Tibial artery (tissue), 4 donors: ENCODE measurements around the gene CPXM1.

Experiments used
- DNase-seq, 2 donors: peaks; one replicate each; pipeline ENCODE4 v3.0.0-alpha.2; 2019
- H3K27ac ChIP-seq, 2 donors: fragments of 200-600 bp; sonication (generic) in 1 of 2; 1 replicate in 1 of 2; 2 replicates in 1 of 2; pipeline ENCODE4 v1.5.1; 2018 to 2019; ENCODE audit warnings: mild to moderate bottlenecking in 1 of 2
- H3K27me3 ChIP-seq, 2 donors: fragments of 200-600 bp; sonication (generic) in 1 of 2; one replicate each; pipeline versions ENCODE4 v1.5.1 to v1.6.0; 2016 to 2019
- H3K36me3 ChIP-seq, 3 donors: fragments of 200-600 bp; sonication (generic) in 2 of 3; one replicate each; pipeline ENCODE4 v1.5.1; 2016 to 2019; ENCODE audit warnings: mild to moderate bottlenecking in 2 of 3
- H3K4me1 ChIP-seq, 4 donors: fragments of 200-600 bp; sonication (generic) in 2 of 4; 1 replicate in 3 of 4; 2 replicates in 1 of 4; pipeline ENCODE4 v1.5.1; 2016 to 2019
- H3K4me3 ChIP-seq, 2 donors: fragments of 200-600 bp; sonication (generic) in 1 of 2; 1 replicate in 1 of 2; 2 replicates in 1 of 2; pipeline ENCODE4 v1.5.1; 2018 to 2019; ENCODE audit warnings: mild to moderate bottlenecking in 2 of 2
- H3K9me3 ChIP-seq, 3 donors: fragments of 200-600 bp; sonication (generic) in 1 of 3; one replicate each; pipeline ENCODE4 v1.5.1; 2016 to 2019
- intact Hi-C: fragments of 100-400 bp; cut with DNase I; formaldehyde crosslinking; loops from one replicate; pipeline ENCODE4 v1.15.0; 2023; ENCODE audit warnings: low total_unique reads
- TF ChIP-seq, protein P1 (sequence below), 2 experiments: fragments of 200-600 bp in 1 of 2; fragments of 450-650 bp in 1 of 2; IDR thresholded peaks; one replicate each; pipeline ENCODE4 v1.5.1; 2017 to 2019; ENCODE audit warnings: antibody characterized with exemption in 2 of 2, mild to moderate bottlenecking in 1 of 2, moderate library complexity in 1 of 2

The CPXM1 gene

DNA sequence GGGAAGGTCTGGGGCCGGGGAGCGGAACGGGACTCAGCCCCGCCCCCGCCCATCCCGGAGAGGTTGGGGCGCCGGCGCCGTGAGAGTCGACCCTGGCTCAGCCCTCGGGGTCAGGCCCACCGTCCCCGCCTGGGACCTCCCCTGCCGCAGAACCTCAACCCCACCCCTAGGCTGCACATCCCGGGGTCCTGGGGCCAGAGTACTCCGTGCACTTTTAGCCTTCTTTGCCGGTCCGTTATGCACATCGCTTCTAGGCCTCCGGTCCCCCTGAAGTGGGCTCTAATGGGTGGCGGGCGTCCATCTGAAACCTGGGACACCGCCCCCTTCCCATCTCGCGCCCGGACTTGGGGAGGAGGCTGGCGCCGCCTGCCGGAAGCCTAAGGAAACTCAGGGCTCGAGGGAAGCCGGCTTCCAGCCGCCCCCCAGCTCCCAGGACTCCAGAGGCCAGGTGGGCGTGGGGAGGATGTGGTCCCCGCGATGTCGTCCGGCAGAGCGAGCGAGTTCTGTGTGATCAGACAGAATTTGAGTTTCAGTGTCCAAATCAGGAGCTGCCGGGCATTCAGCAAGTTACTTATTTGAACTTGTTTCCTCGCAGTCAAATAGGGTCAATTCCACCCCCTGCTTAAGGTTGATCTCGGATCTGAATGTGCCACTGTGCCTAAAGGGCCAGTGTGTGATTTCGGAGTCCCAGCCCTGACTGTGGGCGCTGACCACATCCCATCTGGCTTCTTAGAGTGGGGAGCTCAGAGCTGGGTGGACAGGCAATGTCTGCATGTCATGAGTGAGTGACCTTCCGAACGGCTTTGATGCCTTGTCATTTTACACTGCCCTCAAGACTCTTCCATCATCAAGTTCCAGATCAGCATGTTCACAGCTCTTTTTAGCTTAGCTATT lies 47.6 kb downstream of the CPXM1 start:
- Histone ChIP-seq H3K9me3 (no peaks in the 10 kb centered on the region), H3K27me3 (peaks cover 0 to 82% of the 10 kb centered on the region in 2 donors), H3K36me3 (no peaks in the 10 kb centered on the region), H3K27ac (no peak overlapping the region), H3K4me1 (peaks cover 0 to 35% (median 28%) of the 10 kb centered on the region in 4 donors), H3K4me3 (peak overlapping the region; percentile 32 to 50)
- TF ChIP-seq, protein P1, sequence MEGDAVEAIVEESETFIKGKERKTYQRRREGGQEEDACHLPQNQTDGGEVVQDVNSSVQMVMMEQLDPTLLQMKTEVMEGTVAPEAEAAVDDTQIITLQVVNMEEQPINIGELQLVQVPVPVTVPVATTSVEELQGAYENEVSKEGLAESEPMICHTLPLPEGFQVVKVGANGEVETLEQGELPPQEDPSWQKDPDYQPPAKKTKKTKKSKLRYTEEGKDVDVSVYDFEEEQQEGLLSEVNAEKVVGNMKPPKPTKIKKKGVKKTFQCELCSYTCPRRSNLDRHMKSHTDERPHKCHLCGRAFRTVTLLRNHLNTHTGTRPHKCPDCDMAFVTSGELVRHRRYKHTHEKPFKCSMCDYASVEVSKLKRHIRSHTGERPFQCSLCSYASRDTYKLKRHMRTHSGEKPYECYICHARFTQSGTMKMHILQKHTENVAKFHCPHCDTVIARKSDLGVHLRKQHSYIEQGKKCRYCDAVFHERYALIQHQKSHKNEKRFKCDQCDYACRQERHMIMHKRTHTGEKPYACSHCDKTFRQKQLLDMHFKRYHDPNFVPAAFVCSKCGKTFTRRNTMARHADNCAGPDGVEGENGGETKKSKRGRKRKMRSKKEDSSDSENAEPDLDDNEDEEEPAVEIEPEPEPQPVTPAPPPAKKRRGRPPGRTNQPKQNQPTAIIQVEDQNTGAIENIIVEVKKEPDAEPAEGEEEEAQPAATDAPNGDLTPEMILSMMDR (IDR thresholded peaks at IDR 0.05), result peak; percentile 34 to 52
- intact Hi-C loops, result no loop called here
- no peak for DNase-seq

DNA sequence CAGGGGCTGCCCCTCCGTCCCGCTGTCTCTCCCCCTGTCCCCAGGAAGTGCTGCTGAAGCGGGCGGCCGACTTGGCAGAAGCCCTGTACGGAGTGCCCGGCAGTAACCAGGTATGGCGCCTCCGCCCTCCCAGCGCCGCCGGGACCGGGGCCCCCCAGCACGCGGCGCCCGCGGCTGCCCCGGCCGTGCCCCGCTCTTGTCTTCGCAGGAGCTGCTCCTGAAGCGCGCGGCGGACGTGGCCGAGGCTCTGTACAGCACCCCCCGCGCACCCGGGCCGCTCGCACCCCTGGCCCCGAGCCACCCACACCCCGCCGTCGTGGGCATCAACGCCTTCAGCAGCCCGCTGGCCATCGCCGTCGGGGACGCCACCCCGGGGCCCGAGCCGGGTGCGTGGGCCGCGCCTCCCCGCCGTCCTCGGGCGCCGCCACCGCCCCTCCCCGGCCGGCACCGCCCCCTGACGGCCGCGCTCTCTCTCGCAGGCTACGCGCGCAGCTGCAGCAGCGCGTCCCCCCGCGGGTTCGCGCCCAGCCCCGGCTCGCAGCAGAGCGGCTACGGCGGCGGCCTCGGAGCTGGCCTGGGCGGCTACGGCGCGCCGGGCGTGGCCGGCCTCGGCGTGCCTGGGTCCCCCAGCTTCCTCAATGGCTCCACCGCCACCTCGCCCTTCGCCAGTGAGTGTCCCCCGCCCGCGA lies 48.4 kb downstream of the CPXM1 start:
- H3K9me3 ChIP-seq, result no peaks in the 10 kb centered on the region
- TF ChIP-seq, protein P1 (IDR thresholded peaks at IDR 0.05), result no peak

DNA sequence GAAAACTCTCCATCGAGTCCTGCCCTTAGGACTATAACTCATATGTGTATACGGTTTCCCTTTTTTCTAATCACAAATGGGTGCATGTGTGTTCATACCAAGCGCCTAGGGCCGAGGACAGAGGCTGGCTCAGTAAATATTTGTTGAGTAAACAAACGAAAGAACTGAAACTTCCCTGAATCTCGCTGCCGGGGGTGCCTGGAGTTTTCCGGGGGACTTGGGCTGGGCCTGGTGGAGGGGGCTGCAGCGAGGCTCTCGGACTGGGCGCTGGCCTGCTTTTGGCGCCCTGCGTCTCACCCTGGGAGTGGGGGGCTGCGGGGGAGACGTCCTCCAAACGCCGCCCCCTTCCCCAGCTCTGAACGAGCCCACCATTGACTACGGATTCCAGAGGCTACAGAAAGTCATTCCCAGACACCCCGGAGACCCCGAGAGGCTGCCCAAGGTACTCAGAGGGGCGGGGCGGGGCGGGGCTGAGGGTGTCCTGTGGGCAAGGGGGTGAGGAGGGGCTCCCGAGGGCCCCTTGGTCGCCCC lies 49.0 kb downstream of the CPXM1 start:
- Histone ChIP-seq H3K4me3 (peak overlapping the region; percentile 32 to 50), H3K27ac (no peak overlapping the region), H3K9me3 (no peaks in the 10 kb centered on the region), H3K36me3 (no peaks in the 10 kb centered on the region), H3K27me3 (peaks cover 0 to 68% of the 10 kb centered on the region in 2 donors), H3K4me1 (peaks cover 0 to 35% (median 28%) of the 10 kb centered on the region in 4 donors)
- DNase-seq, result no peak
- TF ChIP-seq, protein P1 (IDR thresholded peaks at IDR 0.05), result no peak
- intact Hi-C loops, result no loop called here

More for the DNA sequence above, 48.4 kb downstream of the CPXM1 start:
- Histone ChIP-seq H3K27me3 (peaks cover 0 to 74% of the 10 kb centered on the region in 2 donors), H3K4me3 (peak overlapping the region; percentile 32 to 50), H3K27ac (no peak overlapping the region), H3K4me1 (peaks cover 0 to 35% (median 28%) of the 10 kb centered on the region in 4 donors), H3K36me3 (no peaks in the 10 kb centered on the region)
- intact Hi-C loops, result no loop called here
- no peak for DNase-seq

DNA sequence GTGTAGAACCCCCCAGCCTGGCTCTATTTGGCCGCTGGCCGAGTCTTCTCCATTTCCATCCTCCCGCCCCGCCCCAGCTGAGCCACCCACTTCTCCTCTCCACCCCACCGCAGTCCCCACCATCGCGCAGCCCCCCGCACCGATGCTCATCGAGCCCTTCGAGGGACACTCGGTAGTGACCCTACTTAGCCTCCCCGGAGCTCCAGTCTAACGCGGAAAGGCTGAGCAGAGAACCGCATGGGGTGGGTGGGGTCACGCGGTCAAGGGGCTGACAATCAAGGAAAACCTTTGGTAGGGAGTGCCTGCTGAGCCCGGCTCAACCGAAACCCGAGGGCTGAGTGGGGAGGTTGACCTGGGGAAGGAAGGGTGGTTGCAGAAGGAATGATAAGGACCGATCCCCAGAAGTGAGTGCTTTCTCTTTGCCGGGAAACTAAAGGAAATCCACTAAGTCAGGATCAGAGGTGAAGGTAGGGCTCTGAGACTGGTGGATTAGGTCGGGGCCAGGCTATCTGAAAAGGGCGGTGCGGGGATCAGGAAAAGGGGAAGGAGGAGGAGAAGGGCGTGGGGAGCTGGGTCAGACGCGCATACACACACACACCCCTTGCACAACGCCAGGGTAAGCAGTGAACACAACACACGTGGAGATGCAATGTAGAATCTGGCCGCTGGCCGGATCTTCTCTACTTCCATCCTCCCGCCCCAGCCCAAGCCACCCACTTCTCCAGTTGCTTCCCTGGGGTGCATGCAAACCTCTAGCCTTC lies 49.8 kb downstream of the CPXM1 start:
- Histone ChIP-seq H3K27me3 (peaks cover 0 to 60% of the 10 kb centered on the region in 2 donors), H3K4me3 (peak overlapping the region; percentile 32 to 50), H3K36me3 (no peaks in the 10 kb centered on the region), H3K9me3 (no peaks in the 10 kb centered on the region), H3K27ac (no peak overlapping the region), H3K4me1 (peaks cover 0 to 35% (median 28%) of the 10 kb centered on the region in 4 donors)
- peak in 1 of 2 donors; percentile 57 for DNase-seq
- intact Hi-C loops, result no loop called here
- TF ChIP-seq, protein P1 (IDR thresholded peaks at IDR 0.05), result no peak

DNA sequence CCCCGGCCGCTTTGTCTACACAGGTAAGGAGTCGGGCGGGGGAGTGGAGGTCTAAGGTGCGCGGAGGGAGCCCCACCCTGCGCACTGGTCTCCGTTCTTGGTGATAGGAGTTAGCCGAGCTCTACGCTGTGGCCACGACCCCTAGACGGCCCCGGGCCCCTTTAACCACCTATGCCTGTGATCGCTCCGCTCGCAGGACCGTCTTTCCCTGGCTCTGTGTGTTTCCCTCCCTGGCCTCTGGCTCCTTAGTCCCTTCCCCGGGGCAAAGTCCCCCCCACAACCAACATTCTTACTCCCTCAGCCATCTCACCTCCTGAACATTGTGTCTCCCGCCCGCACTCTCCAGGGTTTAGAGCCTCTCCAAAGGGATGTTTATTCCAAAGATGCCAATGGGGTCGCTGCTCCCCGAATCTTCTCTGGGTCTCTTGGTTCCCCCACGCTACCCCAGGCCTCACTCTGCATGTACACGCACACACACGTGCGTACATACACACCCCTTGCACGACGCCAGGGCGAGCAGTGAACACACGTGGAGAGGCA lies 50.4 kb downstream of the CPXM1 start:
- peaks cover 0 to 35% (median 28%) of the 10 kb centered on the region in 4 donors for H3K4me1 ChIP-seq
- TF ChIP-seq, protein P1 (IDR thresholded peaks at IDR 0.05), result no peak
- DNase-seq, result no peak
- H3K4me3 ChIP-seq, result no peak overlapping the region
- H3K27ac ChIP-seq, result no peak overlapping the region
- no peaks in the 10 kb centered on the region for H3K36me3 ChIP-seq
- H3K27me3 ChIP-seq, result peaks cover 0 to 54% of the 10 kb centered on the region in 2 donors
- intact Hi-C loops, result no loop called here
- H3K9me3 ChIP-seq, result no peaks in the 10 kb centered on the region
